ENCODE data around the gene ARHGAP26. TPM values are rescaled to one million over a fixed set of nuclear protein-coding genes. Genes with fewer than 3 reads are reported as not detected.

The ARHGAP26 gene
- total and polyA plus RNA-seq, 2 of the 4 experiments (the other 2 are of a cell fraction), result 0.54 to 0.56 TPM

- H3K27me3 ChIP-seq (ENCODE audit: control insufficient read depth, insufficient read depth, low read length), result peaks cover 30% of the 10 kb centered on the region
- no peak overlapping the region for H3K9ac ChIP-seq (ENCODE audit: low read depth, low read length)
- no peak overlapping the region for H2BK15ac ChIP-seq (ENCODE audit: low read depth, low read length)
- H2BK120ac ChIP-seq (ENCODE audit: low read depth, low read length), result no peak overlapping the region
- no peak for ATAC-seq (ENCODE audit: low read depth)
- H4K8ac ChIP-seq (ENCODE audit: low read depth in 2 of 2, low read length in 2 of 2), result no peak overlapping the region
- H3K4me1 ChIP-seq (ENCODE audit: control insufficient read depth, insufficient read depth, low read length), result no peaks in the 10 kb centered on the region; the same call in 1 of the 2 replicates
- H4K91ac ChIP-seq (ENCODE audit: insufficient read depth, low read depth, low read length), result no peak overlapping the region
- no CpG with 5 or more reads among the region's 7 CpGs for WGBS, 2 experiments (ENCODE audit: extremely low coverage in 2 of 2, insufficient read length in 1 of 2)
- intact Hi-C loops (cut with micrococcal nuclease) (no loop called here), in situ Hi-C loops (cut with MboI; ENCODE audit: low sequenced_read_pairs) (no loop called here), dilution Hi-C loops (cut with HindIII; ENCODE audit: low sequenced_read_pairs, unreplicated experiment) (no loop called here)
- no peak overlapping the region for H4K5ac ChIP-seq (ENCODE audit: low read depth, low read length)
- no peak for TF ChIP-seq RFX5 (IDR thresholded peaks at IDR 0.05; ENCODE audit: low read depth, low read length)
- no peak overlapping the region for H3K4me3 ChIP-seq (ENCODE audit: insufficient read depth, low read depth, low read length)
- no TSS peak for BruUV-seq (replicated peaks)
- no peak overlapping the region for H3K4ac ChIP-seq (ENCODE audit: low read depth, low read length)
- H3K56ac ChIP-seq (ENCODE audit: extremely low read depth, insufficient read depth, low read length), result no peak overlapping the region
- no peak overlapping the region for H2AFZ ChIP-seq (replicated peaks; ENCODE audit: low read length, poor library complexity)
- no peak overlapping the region for H2BK5ac ChIP-seq (ENCODE audit: low read depth, low read length, poor library complexity, severe bottlenecking)
- H4K20me1 ChIP-seq (ENCODE audit: insufficient read depth, low read length), result no peaks in the 10 kb centered on the region
- no peaks in the 10 kb centered on the region for H3K36me3 ChIP-seq (ENCODE audit: control insufficient read depth, insufficient read depth, low read length)
- no peak overlapping the region for H3K18ac ChIP-seq (ENCODE audit: low read depth, low read length)
- CTCF ChIA-PET, result no interaction called here
- no peak overlapping the region for H2BK20ac ChIP-seq (ENCODE audit: low read depth, low read length)
- H3K9me1 ChIP-seq (ENCODE audit: insufficient read depth, low read length), result 0 out of 2 replicates have a peak, but pooled peaks cover 3% of the 10 kb centered on the region
- no peak overlapping the region for H3K4me2 ChIP-seq (ENCODE audit: low read depth, low read length)
- DNase-seq, result no peak
- POLR2A ChIA-PET (ENCODE audit: unreplicated experiment), result interaction anchor here (0.5 kb wide), 1 partner anchor 91 kb away, joined by 9 read pairs; no protein-coding TSS in a partner anchor
- no peak overlapping the region for H3K27ac ChIP-seq (ENCODE audit: insufficient read depth, low read length)
- H3K79me1 ChIP-seq (ENCODE audit: low read depth in 1 of 2, low read length in 2 of 2), result no peaks in the 10 kb centered on the region
- no peaks in the 10 kb centered on the region for H3K9me3 ChIP-seq (ENCODE audit: control insufficient read depth, insufficient read depth, low read length)
- no peak overlapping the region for H3K14ac ChIP-seq (replicated peaks; ENCODE audit: low read depth, low read length)
- H2AK9ac ChIP-seq (replicated peaks; ENCODE audit: low read depth, low read length, poor library complexity), result no peak overlapping the region
- no peak overlapping the region for H2AK5ac ChIP-seq (ENCODE audit: low read depth, low read length)
- H3K23ac ChIP-seq (ENCODE audit: low read depth, low read length), result no peak overlapping the region
Observed at GRCh38 chr5:142736247-142736632, 33.9 kb upstream of the ARHGAP26 start.
